ENCODE data around the gene BICC1.

DNA sequence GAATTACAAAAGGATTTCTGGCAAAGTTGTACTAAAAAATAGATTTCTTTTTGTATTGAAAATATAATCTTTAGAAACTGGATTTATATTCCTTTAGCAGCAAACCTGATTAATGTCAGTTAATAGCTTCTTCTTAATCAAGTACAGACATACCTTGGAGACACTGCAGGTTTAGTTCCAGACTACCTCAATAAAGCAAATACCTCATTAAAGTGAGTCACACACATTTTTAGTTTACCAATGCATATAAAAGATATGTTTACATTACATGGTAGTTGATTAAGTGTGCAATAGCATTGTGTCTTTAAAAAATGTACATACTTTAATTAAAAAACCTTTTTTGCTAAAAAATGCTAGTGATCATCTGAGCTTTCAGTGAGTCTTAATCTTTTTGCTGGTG lies 215.0 kb downstream of the BICC1 start:
- TF ChIP-seq, protein P1, sequence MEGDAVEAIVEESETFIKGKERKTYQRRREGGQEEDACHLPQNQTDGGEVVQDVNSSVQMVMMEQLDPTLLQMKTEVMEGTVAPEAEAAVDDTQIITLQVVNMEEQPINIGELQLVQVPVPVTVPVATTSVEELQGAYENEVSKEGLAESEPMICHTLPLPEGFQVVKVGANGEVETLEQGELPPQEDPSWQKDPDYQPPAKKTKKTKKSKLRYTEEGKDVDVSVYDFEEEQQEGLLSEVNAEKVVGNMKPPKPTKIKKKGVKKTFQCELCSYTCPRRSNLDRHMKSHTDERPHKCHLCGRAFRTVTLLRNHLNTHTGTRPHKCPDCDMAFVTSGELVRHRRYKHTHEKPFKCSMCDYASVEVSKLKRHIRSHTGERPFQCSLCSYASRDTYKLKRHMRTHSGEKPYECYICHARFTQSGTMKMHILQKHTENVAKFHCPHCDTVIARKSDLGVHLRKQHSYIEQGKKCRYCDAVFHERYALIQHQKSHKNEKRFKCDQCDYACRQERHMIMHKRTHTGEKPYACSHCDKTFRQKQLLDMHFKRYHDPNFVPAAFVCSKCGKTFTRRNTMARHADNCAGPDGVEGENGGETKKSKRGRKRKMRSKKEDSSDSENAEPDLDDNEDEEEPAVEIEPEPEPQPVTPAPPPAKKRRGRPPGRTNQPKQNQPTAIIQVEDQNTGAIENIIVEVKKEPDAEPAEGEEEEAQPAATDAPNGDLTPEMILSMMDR (IDR thresholded peaks at IDR 0.05), result no peak
- TF ChIP-seq EZH2 (IDR thresholded peaks at IDR 0.05) (no peak), EZH2phosphoT487 (IDR thresholded peaks at IDR 0.05) (no peak)
